ENCODE data around the gene THTPA. TPM values are rescaled to one million over a fixed set of nuclear protein-coding genes. Genes with fewer than 3 reads are reported as not detected.

Gene THTPA
- total and polyA plus RNA-seq, 2 of the 13 experiments (the other 11 are each of a cell fraction or from before 2014, with no cell fraction given), result 7.4 to 8.7 TPM

GRCh38 chr14:23602181-23603095 is 46.4 kb downstream of the THTPA start (continued):
- TF ChIP-seq RNF219 (CRISPR knock-in tag; IDR thresholded peaks at IDR 0.05) (no peak), TGIF2 (CRISPR knock-in tag; IDR thresholded peaks at IDR 0.05) (0 out of 2 replicates have a peak, but pooled peaks have one; percentile 41), NAIF1 (CRISPR knock-in tag; IDR thresholded peaks at IDR 0.05; ENCODE audit: borderline replicate concordance) (0 out of 2 replicates have a peak, but pooled peaks have one; percentile 31), ZNF598 (CRISPR knock-in tag; IDR thresholded peaks at IDR 0.05; ENCODE audit: borderline replicate concordance) (peak; percentile 59), JDP2 (CRISPR knock-in tag; IDR thresholded peaks at IDR 0.05; ENCODE audit: borderline replicate concordance) (no peak), ARNT2 (CRISPR knock-in tag; IDR thresholded peaks at IDR 0.05; ENCODE audit: low read depth) (0 out of 2 replicates have a peak, but pooled peaks have one; percentile 22), CTCF (CRISPR knock-in tag; IDR thresholded peaks at IDR 0.05) (0 out of 2 replicates have a peak, but pooled peaks have one; percentile 15), ZNF513 (CRISPR knock-in tag; conservative IDR thresholded peaks at IDR 0.05) (no peak), ZSCAN21 (CRISPR knock-in tag; IDR thresholded peaks at IDR 0.05; ENCODE audit: borderline replicate concordance) (peak; percentile 65; the same call in 1 of the 2 replicates), MIER2 (CRISPR knock-in tag; IDR thresholded peaks at IDR 0.05) (peak; percentile 17; the same call in 1 of the 2 replicates), PHB2 (IDR thresholded peaks at IDR 0.05; ENCODE audit: partially characterized antibody) (no peak), NR2C2 (CRISPR knock-in tag; IDR thresholded peaks at IDR 0.05; ENCODE audit: borderline replicate concordance) (peak; percentile 75), ATF6 (CRISPR knock-in tag; conservative IDR thresholded peaks at IDR 0.05) (no peak), ZBTB34 (CRISPR knock-in tag; IDR thresholded peaks at IDR 0.05) (0 out of 2 replicates have a peak, but pooled peaks have one; percentile 22), ZNF224 (CRISPR knock-in tag; IDR thresholded peaks at IDR 0.05) (0 out of 2 replicates have a peak, but pooled peaks have one; percentile 51), YEATS2 (CRISPR knock-in tag; IDR thresholded peaks at IDR 0.05; ENCODE audit: borderline replicate concordance) (peak; percentile 60; the same call in 1 of the 2 replicates), CEBPB (IDR thresholded peaks at IDR 0.05; ENCODE audit: borderline replicate concordance, low read depth, low read length) (no peak), ZNF557 (CRISPR knock-in tag; IDR thresholded peaks at IDR 0.05) (peak; percentile 64; the same call in 1 of the 2 replicates), ZNF274 (CRISPR knock-in tag; IDR thresholded peaks at IDR 0.05) (peak; percentile 78; the same call in 1 of the 2 replicates)

Measured in HepG2 (cell line).